Measurements from ENCODE around the gene CRYBG3. TPM values are rescaled to one million over a fixed set of nuclear protein-coding genes. Genes with fewer than 3 reads are reported as not detected.

The CRYBG3 gene
- total and polyA plus RNA-seq, 4 donors, result 1.1 to 9.5 (median 2.5) TPM

DNA sequence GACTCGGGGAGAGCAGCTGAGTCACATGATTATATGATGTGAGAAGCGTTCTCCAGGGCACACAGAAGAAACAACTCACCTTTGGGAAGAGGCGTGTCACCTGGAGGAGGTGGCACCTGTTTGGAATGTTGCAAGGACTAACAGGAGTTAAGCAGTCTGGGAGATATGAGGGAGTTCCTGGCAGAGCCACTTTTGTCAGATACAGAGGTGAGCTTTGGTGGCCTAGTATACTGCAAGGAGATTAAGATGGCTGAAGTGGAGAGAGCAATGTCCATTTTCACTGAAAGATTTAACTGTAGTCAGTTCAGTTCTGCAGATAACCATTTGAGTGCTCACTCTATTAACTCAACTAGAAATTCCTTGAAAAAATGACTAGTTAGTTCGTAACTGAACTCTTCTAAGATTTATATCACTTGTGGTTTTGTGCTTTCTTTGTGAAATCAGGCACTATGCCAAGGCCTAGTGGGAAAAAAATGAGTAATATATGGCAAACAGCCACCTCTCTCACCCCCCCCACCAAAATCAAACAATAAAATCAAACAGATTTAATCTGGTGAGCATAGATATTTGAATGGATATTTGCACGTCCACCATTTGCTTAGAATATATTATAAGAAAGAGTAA is 61.3 kb downstream of the CRYBG3 start:
- DNase-seq (ENCODE audit: low spot score), result no peak
- no peaks in the 10 kb centered on the region for H3K9me3 ChIP-seq (ENCODE audit: control insufficient read depth in 4 of 4, low read length in 3 of 4)
- H3K4me3 ChIP-seq (ENCODE audit: low read depth in 1 of 3, low read length in 3 of 3), result no peak overlapping the region
- 65% methylated on average over 5 of the region's 5 CpGs for WGBS
- no peak for TF ChIP-seq GABPA (IDR thresholded peaks at IDR 0.05 in 1 of 2, conservative IDR thresholded peaks at IDR 0.05 in 1 of 2)
- TF ChIP-seq EGR1 (IDR thresholded peaks at IDR 0.05; ENCODE audit: low read depth in 2 of 2), result no peak
- no peak for TF ChIP-seq FOXA2 (IDR thresholded peaks at IDR 0.05)
- no peak for TF ChIP-seq JUND (IDR thresholded peaks at IDR 0.05)
- TF ChIP-seq RAD21 (IDR thresholded peaks at IDR 0.05), result no peak
- TF ChIP-seq, protein P1, sequence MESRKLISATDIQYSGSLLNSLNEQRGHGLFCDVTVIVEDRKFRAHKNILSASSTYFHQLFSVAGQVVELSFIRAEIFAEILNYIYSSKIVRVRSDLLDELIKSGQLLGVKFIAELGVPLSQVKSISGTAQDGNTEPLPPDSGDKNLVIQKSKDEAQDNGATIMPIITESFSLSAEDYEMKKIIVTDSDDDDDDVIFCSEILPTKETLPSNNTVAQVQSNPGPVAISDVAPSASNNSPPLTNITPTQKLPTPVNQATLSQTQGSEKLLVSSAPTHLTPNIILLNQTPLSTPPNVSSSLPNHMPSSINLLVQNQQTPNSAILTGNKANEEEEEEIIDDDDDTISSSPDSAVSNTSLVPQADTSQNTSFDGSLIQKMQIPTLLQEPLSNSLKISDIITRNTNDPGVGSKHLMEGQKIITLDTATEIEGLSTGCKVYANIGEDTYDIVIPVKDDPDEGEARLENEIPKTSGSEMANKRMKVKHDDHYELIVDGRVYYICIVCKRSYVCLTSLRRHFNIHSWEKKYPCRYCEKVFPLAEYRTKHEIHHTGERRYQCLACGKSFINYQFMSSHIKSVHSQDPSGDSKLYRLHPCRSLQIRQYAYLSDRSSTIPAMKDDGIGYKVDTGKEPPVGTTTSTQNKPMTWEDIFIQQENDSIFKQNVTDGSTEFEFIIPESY (IDR thresholded peaks at IDR 0.05), result no peak
- TF ChIP-seq, protein P2, sequence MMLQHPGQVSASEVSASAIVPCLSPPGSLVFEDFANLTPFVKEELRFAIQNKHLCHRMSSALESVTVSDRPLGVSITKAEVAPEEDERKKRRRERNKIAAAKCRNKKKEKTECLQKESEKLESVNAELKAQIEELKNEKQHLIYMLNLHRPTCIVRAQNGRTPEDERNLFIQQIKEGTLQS (IDR thresholded peaks at IDR 0.05), result no peak
- TF ChIP-seq REST (IDR thresholded peaks at IDR 0.05), result no peak
- no peak for TF ChIP-seq HNF4A (conservative IDR thresholded peaks at IDR 0.05)
- no peak overlapping the region for H3K9ac ChIP-seq (ENCODE audit: low read depth in 1 of 2, low read length in 2 of 2)
- peaks cover 0 to 6% (median 0%) of the 10 kb centered on the region in 4 donors for H3K4me1 ChIP-seq (ENCODE audit: control insufficient read depth in 4 of 4, insufficient read depth in 4 of 4, low read length in 3 of 4)
- H3K36me3 ChIP-seq (ENCODE audit: control insufficient read depth in 4 of 4, insufficient read depth in 3 of 4, low read depth in 1 of 4, low read length in 3 of 4), result peaks cover 0 to 6% (median 4%) of the 10 kb centered on the region in 4 donors
- no peak overlapping the region for H3K27ac ChIP-seq (ENCODE audit: low read depth in 1 of 2, low read length in 2 of 2)
- no peaks in the 10 kb centered on the region for H3K27me3 ChIP-seq (ENCODE audit: control insufficient read depth in 4 of 4, insufficient read depth in 4 of 4, low read length in 3 of 4)

GRCh38 chr3:97883736-97884135 is 61.9 kb downstream of the CRYBG3 start:
- Histone ChIP-seq H3K4me1 (ENCODE audit: control insufficient read depth in 4 of 4, insufficient read depth in 4 of 4, low read length in 3 of 4) (peaks cover 0 to 6% (median 0%) of the 10 kb centered on the region in 4 donors), H3K36me3 (ENCODE audit: control insufficient read depth in 4 of 4, insufficient read depth in 3 of 4, low read depth in 1 of 4, low read length in 3 of 4) (peaks cover 0 to 10% (median 6%) of the 10 kb centered on the region in 4 donors), H3K27ac (ENCODE audit: low read depth in 1 of 2, low read length in 2 of 2) (no peak overlapping the region), H3K27me3 (ENCODE audit: control insufficient read depth in 4 of 4, insufficient read depth in 4 of 4, low read length in 3 of 4) (no peaks in the 10 kb centered on the region), H3K9me3 (ENCODE audit: control insufficient read depth in 4 of 4, low read length in 3 of 4) (no peaks in the 10 kb centered on the region), H3K9ac (ENCODE audit: low read depth in 1 of 2, low read length in 2 of 2) (no peak overlapping the region), H3K4me3 (ENCODE audit: low read depth in 1 of 3, low read length in 3 of 3) (no peak overlapping the region)
- TF ChIP-seq GABPA (IDR thresholded peaks at IDR 0.05 in 1 of 2, conservative IDR thresholded peaks at IDR 0.05 in 1 of 2), result no peak
- TF ChIP-seq REST (IDR thresholded peaks at IDR 0.05), result no peak
- TF ChIP-seq RXRA (IDR thresholded peaks at IDR 0.05), result no peak
- no peak for TF ChIP-seq HNF4G (IDR thresholded peaks at IDR 0.05)
- TF ChIP-seq, protein P1 (IDR thresholded peaks at IDR 0.05), result no peak
- TF ChIP-seq, protein P3, sequence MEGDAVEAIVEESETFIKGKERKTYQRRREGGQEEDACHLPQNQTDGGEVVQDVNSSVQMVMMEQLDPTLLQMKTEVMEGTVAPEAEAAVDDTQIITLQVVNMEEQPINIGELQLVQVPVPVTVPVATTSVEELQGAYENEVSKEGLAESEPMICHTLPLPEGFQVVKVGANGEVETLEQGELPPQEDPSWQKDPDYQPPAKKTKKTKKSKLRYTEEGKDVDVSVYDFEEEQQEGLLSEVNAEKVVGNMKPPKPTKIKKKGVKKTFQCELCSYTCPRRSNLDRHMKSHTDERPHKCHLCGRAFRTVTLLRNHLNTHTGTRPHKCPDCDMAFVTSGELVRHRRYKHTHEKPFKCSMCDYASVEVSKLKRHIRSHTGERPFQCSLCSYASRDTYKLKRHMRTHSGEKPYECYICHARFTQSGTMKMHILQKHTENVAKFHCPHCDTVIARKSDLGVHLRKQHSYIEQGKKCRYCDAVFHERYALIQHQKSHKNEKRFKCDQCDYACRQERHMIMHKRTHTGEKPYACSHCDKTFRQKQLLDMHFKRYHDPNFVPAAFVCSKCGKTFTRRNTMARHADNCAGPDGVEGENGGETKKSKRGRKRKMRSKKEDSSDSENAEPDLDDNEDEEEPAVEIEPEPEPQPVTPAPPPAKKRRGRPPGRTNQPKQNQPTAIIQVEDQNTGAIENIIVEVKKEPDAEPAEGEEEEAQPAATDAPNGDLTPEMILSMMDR (IDR thresholded peaks at IDR 0.05; ENCODE audit: low read depth, low read length, missing input control), result no peak
- TF ChIP-seq NR2F2 (IDR thresholded peaks at IDR 0.05), result no peak
- TF ChIP-seq TAF1 (conservative IDR thresholded peaks at IDR 0.05), result no peak
- no peak for TF ChIP-seq JUND (IDR thresholded peaks at IDR 0.05)
- no peak for TF ChIP-seq HNF4A (conservative IDR thresholded peaks at IDR 0.05)
- TF ChIP-seq EGR1 (IDR thresholded peaks at IDR 0.05; ENCODE audit: low read depth in 2 of 2), result no peak
- TF ChIP-seq FOXA1 (IDR thresholded peaks at IDR 0.05), result no peak
- TF ChIP-seq YY1 (IDR thresholded peaks at IDR 0.05), result no peak
- no peak for TF ChIP-seq SP1 (IDR thresholded peaks at IDR 0.05)
- no peak for DNase-seq (ENCODE audit: low spot score)
- WGBS, result 71% methylated on average over 4 of the region's 4 CpGs
